Nephron progenitor cell (in vitro differentiated cells): ENCODE measurements around the gene GRIP1.

Experiments used
- DNase-seq: peaks from one replicate; pipeline ENCODE4 v3.0.0; 2021
- H3K27ac Mint-ChIP-seq: 2 replicates; pipeline ENCODE4 v1.8.0; 2021; ENCODE audit warnings: mild to moderate bottlenecking, moderate library complexity, mixed read lengths
- H3K27me3 Mint-ChIP-seq: 2 replicates; pipeline ENCODE4 v1.8.0; 2021; ENCODE audit warnings: mild to moderate bottlenecking, low read depth, mixed read lengths; ENCODE audit not compliant: poor library complexity
- H3K36me3 Mint-ChIP-seq: 2 replicates; pipeline ENCODE4 v1.8.0; 2021; ENCODE audit warnings: low read depth, mixed read lengths
- H3K4me1 Mint-ChIP-seq: 2 replicates; pipeline ENCODE4 v1.8.0; 2021; ENCODE audit warnings: mixed read lengths
- H3K4me3 Mint-ChIP-seq: 2 replicates; pipeline ENCODE4 v1.8.0; 2021; ENCODE audit warnings: mild to moderate bottlenecking, moderate library complexity, mixed read lengths
- H3K9me3 Mint-ChIP-seq: 2 replicates; pipeline ENCODE4 v1.8.0; 2021; ENCODE audit warnings: mild to moderate bottlenecking, moderate library complexity, mixed read lengths
- CTCF ChIP-seq: fragments of 200-600 bp; sonication (generic); IDR thresholded peaks from 2 replicates; pipeline ENCODE4 v1.5.0; 2021; ENCODE audit warnings: antibody characterized with exemption

GRIP1 gene

GRCh38 chr12:66398931-66399910, 279.7 kb downstream of the GRIP1 start:
- Mint-ChIP-seq H3K4me3 (no peak overlapping the region), H3K27me3 (no peaks in the 10 kb centered on the region), H3K27ac (no peak overlapping the region), H3K9me3 (no peaks in the 10 kb centered on the region), H3K4me1 (no peaks in the 10 kb centered on the region), H3K36me3 (no peaks in the 10 kb centered on the region)
- no peak for TF ChIP-seq CTCF
- DNase-seq = no peak

- Mint-ChIP-seq H3K27ac (no peak overlapping the region), H3K4me1 (no peaks in the 10 kb centered on the region), H3K4me3 (no peak overlapping the region), H3K27me3 (no peaks in the 10 kb centered on the region), H3K36me3 (no peaks in the 10 kb centered on the region), H3K9me3 (no peaks in the 10 kb centered on the region)
- DNase-seq = no peak
- TF ChIP-seq CTCF = no peak
Measured at GRCh38 chr12:66397574-66398290, 281.1 kb downstream of the GRIP1 start.

- no peak for TF ChIP-seq CTCF
- Mint-ChIP-seq H3K27ac (no peak overlapping the region), H3K27me3 (no peaks in the 10 kb centered on the region), H3K4me1 (no peaks in the 10 kb centered on the region), H3K9me3 (no peaks in the 10 kb centered on the region), H3K4me3 (no peak overlapping the region), H3K36me3 (peaks cover 5% of the 10 kb centered on the region)
- no peak for DNase-seq
Measured at GRCh38 chr12:66393890-66394289, 285.0 kb downstream of the GRIP1 start.

GRCh38 chr12:66392266-66392915, 286.5 kb downstream of the GRIP1 start:
- no peaks in the 10 kb centered on the region for H3K27me3 Mint-ChIP-seq
- TF ChIP-seq CTCF = no peak
- H3K36me3 Mint-ChIP-seq = peaks cover 9% of the 10 kb centered on the region
- no peak overlapping the region for H3K4me3 Mint-ChIP-seq
- H3K27ac Mint-ChIP-seq = no peak overlapping the region
- DNase-seq = no peak
- no peaks in the 10 kb centered on the region for H3K4me1 Mint-ChIP-seq
- H3K9me3 Mint-ChIP-seq = peaks cover under 1% of the 10 kb centered on the region

GRCh38 chr12:66388517-66388916, 290.4 kb downstream of the GRIP1 start:
- no peaks in the 10 kb centered on the region for H3K4me1 Mint-ChIP-seq
- peaks cover 23% of the 10 kb centered on the region for H3K36me3 Mint-ChIP-seq
- peaks cover 8% of the 10 kb centered on the region for H3K9me3 Mint-ChIP-seq
- no peak for TF ChIP-seq CTCF
- DNase-seq = no peak
- no peak overlapping the region for H3K27ac Mint-ChIP-seq
- no peak overlapping the region for H3K4me3 Mint-ChIP-seq
- H3K27me3 Mint-ChIP-seq = no peaks in the 10 kb centered on the region
